GM04503 (cell line): ENCODE measurements around the gene EHD1.
"Not testable (repeated sequence)": the region's sequence is repeated elsewhere in the genome, so short reads cannot be mapped to it uniquely, and the experiment has no call there.

Experiments
- DNase-seq: peaks from one replicate; pipeline ENCODE4 v3.0.0-alpha.2; 2012; ENCODE audit warnings: low read depth

Gene EHD1

DNA sequence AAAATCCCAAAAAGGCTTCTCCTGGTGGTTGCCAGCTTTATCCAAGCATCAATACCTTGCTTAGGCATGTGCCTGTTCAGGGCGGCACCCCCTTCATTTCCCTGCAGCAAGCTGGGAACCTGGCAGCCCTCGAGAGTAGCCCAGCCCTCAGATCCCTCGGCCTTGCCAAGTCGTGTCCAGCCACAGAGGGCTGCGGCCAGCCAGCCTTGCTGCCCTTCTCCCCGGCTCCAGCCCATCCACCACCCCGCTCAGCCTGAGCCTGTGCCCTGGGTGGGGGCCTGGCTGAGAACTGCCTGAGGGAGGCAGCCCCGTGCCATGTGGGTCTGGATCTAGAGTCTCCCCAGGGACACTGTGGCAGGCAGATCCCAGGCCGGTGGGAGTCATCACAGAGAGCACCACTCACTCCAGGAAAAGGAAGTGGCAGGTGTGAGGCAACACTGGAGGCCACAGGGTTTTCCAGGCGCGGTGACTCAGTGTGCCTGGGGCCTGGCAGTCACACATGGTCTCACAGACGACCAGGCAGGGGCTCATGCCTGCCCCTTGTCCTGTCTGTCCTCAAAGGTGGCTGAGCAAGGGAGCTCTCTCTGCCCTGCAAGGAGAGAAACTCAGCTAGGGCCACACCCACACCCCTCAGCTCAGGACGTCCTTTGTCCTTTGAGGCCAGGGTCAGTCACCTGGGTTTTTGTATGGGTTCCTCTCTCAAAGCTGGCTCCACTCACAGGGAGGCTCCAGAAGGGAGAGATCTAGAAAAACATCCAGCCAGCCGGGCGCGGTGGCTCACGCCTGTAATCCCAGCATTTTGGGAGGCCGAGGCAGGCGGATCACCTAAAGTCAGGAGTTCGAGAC is 21.8 kb downstream of the EHD1 start:
- DNase-seq = no peak

DNA sequence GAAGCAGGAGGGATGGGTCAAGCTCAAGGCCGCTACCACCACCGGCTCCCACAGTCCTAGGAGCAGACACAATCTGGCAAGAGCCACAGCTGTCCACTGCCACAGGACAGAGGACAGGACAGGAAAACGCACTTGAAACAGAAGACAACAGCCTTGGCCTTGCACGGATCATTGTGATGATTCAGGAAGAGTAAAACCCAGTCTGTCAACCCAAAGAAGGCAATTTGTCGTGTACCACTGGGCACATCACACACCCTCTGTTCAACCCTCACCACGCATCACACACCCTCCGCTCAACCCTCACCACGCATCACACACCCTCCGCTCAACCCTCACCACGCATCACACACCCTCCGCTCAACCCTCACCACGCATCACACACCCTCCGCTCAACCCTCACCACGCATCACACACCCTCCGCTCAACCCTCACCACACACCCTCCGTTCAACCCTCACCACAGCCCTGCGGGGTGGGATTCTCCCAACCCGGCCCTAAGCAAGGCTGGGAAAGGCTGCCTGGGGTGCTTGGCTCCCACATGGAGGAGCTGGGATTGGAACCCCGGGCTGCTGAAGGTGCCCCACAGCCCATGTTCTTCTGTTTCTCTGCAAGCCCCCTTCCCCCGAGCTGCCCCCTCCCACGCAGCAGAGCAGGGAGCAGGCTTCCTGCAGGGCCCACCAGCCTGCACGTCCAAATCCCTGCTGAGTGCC is 22.7 kb downstream of the EHD1 start:
- no peak for DNase-seq

GRCh38 chr11:64854534-64855502 is 23.6 kb downstream of the EHD1 start:
- peak; percentile 85 for DNase-seq

- no peak for DNase-seq
Measured at GRCh38 chr11:64854157-64854533, 24.3 kb downstream of the EHD1 start.

GRCh38 chr11:64853709-64854108 is 24.7 kb downstream of the EHD1 start:
- no peak for DNase-seq

DNA sequence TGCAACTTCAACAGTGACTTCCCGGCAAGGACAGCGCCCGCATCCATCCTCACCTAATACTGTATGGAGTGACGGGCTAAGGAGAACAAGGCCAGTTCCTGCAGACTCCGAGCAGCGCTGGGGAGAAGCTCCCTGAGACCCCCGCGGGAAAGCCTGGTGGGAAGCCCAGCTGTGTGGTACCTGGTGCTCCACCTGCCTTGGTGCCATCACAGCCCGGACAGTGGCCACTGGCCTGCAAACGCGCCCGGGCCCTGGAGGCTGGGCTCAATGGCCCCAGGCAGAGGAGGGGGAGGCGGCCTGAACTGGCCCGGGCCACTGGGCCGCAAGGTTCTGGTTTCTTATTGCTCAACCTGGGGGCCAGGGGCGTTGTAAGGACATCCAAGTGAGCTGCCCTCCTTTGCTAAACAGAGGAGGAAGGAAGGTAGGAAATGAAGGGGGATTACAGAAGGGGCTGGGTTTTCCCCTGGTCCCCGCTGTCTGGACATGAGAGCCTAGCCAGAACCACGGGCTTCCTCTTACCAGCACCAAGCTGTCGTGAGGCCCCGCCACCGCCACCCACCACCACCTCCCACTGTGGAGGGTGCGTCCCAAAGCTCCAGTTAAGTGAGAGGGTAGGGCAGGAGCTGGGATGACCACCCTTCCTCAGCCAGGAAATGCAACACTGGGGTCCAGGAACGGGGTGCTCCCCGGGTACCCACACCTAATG is 25.5 kb downstream of the EHD1 start:
- DNase-seq = no peak

GRCh38 chr11:64851831-64852351 is 26.5 kb downstream of the EHD1 start:
- DNase-seq = no peak

- DNase-seq = no peak
Measured at GRCh38 chr11:64850979-64851567, 27.3 kb downstream of the EHD1 start.

DNA sequence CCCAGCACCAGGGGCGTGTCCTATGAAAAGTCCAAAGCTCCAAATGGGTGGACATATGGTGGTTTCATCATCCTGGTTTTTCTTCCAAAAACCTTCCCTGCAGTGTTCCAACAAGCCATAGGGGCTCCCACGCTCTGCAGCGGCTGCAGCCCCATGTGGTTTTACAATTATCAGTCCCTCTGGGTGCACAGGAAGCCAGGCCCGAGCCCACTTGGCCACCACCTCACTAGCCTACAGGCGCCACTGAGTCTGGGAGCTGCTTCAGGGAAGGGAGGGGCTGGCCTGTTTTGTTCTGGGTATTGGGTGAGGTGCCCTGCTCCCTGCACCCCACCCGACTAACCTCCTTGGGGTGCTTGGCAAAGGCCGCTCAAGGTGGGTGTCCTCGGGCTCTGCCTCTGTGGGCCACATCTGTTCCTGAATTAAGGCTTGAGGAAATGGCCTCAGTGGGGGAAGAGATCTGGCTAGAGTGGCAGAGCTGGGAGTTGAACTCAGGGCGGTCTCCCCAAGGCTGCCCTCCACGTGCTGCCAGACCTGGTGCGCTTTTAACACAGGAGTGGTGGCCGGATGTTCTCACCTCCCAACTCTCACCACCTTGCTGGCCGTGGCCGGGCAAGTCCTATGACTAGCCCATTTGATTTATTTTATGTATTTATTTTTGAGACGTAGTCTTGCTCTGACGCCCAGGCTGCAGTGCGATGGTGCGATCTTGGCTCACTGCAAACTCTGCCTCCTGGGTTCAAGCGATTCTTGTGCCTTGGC is 28.6 kb downstream of the EHD1 start:
- DNase-seq = no peak

- no peak for DNase-seq
Measured at GRCh38 chr11:64848826-64849597, 29.4 kb downstream of the EHD1 start.

GRCh38 chr11:64848214-64848825 is 30.1 kb downstream of the EHD1 start:
- DNase-seq = no peak

DNA sequence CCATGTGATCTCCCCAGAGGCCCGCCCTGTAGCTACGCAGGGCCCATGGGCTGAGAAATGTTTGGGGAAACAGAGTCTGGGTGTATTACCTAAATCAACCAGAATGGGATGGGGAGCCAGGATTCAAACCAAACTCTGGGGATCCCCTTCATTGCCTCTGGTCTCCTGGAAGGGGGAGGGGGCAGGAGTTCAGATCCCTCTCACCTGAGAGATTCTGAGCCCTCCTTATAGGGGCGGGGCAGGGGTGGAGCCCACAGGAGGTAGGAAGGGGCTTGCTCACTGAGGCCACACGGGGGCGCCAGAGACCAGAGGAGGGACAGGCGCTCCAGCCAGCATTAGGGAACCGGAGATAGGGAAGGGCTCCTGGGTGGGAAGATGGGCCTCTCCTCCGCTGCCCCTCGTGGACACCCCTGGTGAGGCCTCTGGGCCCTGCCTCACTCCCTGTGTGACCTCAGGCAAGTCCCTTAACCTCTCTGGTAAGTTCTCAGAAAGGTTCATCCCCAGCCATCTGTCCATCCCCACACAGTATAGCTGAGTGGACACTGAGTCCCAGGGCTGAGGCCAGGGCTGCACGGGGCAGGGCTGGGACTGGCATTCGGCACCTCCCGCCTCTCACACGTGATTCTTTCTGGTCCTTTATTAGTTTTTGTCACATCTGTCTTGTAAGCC is 31.3 kb downstream of the EHD1 start:
- no peak for DNase-seq

GRCh38 chr11:64845776-64846129 is 32.7 kb downstream of the EHD1 start:
- not testable (repeated sequence) for DNase-seq

DNA sequence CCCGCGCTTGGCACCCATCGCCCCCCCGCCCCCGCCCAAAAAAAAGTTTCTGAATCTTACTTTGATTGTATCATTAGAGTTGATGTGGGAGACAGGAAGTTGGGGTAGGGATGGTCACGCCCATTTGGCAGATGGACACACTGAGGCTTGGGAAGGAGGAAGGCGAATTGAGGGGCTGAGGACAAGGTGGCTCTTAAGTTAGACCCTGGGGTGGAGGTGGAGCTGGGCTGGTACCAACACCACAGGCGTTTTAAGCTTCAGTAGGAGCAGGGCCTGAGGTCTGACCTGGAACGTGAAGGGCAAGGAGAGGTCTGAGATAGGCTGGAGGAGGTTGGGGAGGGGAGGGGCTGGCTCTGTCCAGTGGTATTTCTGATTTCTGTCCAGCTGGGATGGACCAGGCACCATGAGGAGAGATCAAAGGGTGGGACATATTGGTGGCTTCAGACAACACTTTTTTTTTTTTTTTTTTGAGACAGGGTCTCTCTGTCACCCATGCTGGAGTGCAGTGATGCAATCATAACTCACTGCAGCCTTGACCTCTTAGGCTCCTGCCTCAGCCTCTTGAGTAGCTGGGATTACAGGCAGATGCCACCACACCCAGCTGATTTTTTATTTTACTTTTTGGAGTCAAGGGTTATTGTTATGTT is 33.2 kb downstream of the EHD1 start:
- DNase-seq = no peak

- DNase-seq = no peak
Measured at GRCh38 chr11:64844330-64845128, 33.9 kb downstream of the EHD1 start, which contains the start of gene CDC42BPG. TSS of gene CDC42BPG (minus strand) at chr11:64844653. CDS start at chr11:64844569, 84 bp downstream.

- DNase-seq = no peak
Measured at GRCh38 chr11:64843686-64844329, 34.6 kb downstream of the EHD1 start.
